ENCODE measurements around the gene HSPA4L. TPM values are rescaled to one million over a fixed set of nuclear protein-coding genes. Genes with fewer than 3 reads are reported as not detected.

Gene HSPA4L
- total and polyA plus RNA-seq, 2 experiments from 2014 or later, result 3.5 to 4.2 TPM

DNA sequence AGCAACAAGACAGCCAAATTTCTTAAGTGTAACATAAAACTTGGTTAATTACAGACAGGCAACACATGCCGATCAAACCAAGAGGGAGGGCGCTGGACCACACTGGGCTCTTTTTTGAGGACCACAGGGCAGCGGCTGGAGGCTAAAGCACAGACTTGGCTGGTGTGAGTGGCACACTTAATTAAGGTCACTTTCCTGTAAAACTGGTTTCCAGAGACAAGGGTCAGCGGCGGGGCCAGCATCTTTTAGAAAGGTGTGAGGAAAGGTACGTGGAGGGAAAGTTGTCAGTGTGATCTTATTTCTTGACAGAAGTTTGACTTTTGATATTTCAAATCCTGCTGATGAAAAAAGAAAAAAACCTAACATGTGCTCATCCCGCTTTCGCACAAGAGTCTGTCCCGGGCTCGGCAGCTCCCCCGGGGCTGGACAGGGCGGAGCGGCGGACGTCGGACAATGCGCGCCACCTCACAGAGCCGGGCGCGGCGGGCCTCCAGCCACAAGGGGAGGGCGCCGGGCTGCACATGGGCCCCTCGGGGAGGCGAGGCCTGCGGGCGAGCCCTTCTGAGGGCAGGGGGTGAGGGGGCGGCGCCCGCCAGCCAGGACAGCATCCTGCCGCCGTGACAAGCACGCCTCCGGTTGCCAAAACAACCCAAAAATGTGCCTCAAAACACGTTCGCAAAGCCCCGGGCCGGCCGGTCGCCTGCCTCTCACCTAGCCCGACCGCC is 660 bp upstream of the HSPA4L start:
- Histone ChIP-seq H2AFZ (peak overlapping the region; percentile 87), H3K9me2 (ENCODE audit: insufficient read depth) (no peaks in the 10 kb centered on the region), H3K27ac (ENCODE audit: low read depth) (no peak overlapping the region), H3K4me2 (peak overlapping the region; percentile 92), H3F3A (replicated peaks; ENCODE audit: low read depth) (0 out of 2 replicates have a peak, but pooled peaks cover 7% of the 10 kb centered on the region), H3K4me1 (ENCODE audit: insufficient read depth) (peaks cover 13% of the 10 kb centered on the region; the same call in 1 of the 2 replicates), H3K79me2 (replicated peaks; ENCODE audit: insufficient read depth) (no peaks in the 10 kb centered on the region), H3K27me3 (ENCODE audit: insufficient read depth) (peaks cover 55% of the 10 kb centered on the region), H3K4me3 (peak overlapping the region; percentile 69), H3K36me3 (ENCODE audit: insufficient read depth) (no peaks in the 10 kb centered on the region), H4K20me1 (replicated peaks; ENCODE audit: insufficient read depth) (no peaks in the 10 kb centered on the region)
- H3K9me3 Mint-ChIP-seq, result peaks cover 7% of the 10 kb centered on the region
- peak; percentile 73 for DNase-seq (ENCODE audit: low spot score)
- peak; percentile 59 for ATAC-seq
- TF ChIP-seq JUNB (IDR thresholded peaks at IDR 0.05; ENCODE audit: unreplicated experiment), result no peak
- peak; percentile 27 for TF ChIP-seq EZH2 (IDR thresholded peaks at IDR 0.05; ENCODE audit: low read depth, unreplicated experiment)
- peak overlapping the region; percentile 87 for H3K4me3 Mint-ChIP-seq
- H3K27me3 Mint-ChIP-seq (ENCODE audit: insufficient read depth, low read depth, poor library complexity), result peaks cover 30% of the 10 kb centered on the region
- H3K36me3 Mint-ChIP-seq (ENCODE audit: low read depth), result peaks cover 4% of the 10 kb centered on the region; the same call in 1 of the 3 replicates
- H3K27ac Mint-ChIP-seq, result no peak overlapping the region
- H3K4me1 Mint-ChIP-seq, result peaks cover 30% of the 10 kb centered on the region

DNA sequence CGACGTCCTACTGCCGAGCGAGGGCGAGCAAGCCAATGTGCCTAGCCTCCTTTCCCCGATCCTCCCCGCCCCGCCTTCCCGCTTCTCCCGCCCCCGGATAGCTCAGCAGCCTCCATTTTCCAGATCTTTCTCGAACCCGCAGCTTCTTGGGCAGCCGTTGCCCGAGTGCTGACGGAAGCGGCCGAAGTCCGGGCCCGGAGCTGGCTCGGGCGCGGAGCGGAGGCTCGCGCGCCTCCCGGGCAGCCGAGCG is 172 bp upstream of the HSPA4L start:
- H3K4me2 ChIP-seq, result peak overlapping the region; percentile 92
- no peaks in the 10 kb centered on the region for H3K9me2 ChIP-seq (ENCODE audit: insufficient read depth)
- peak overlapping the region; percentile 87 for H2AFZ ChIP-seq
- no peaks in the 10 kb centered on the region for H3K36me3 ChIP-seq (ENCODE audit: insufficient read depth)
- H3K4me1 ChIP-seq (ENCODE audit: insufficient read depth), result peaks cover 13% of the 10 kb centered on the region; the same call in 1 of the 2 replicates
- H3K79me2 ChIP-seq (replicated peaks; ENCODE audit: insufficient read depth), result no peaks in the 10 kb centered on the region
- Mint-ChIP-seq H3K9me3 (peaks cover 7% of the 10 kb centered on the region), H3K27me3 (ENCODE audit: insufficient read depth, low read depth, poor library complexity) (peaks cover 30% of the 10 kb centered on the region), H3K27ac (no peak overlapping the region), H3K4me1 (peaks cover 27% of the 10 kb centered on the region), H3K4me3 (peak overlapping the region; percentile 87), H3K36me3 (ENCODE audit: low read depth) (peaks cover 4% of the 10 kb centered on the region; the same call in 1 of the 3 replicates)
- no peak overlapping the region for H3K27ac ChIP-seq (ENCODE audit: low read depth)
- 0 out of 2 replicates have a peak, but pooled peaks cover 7% of the 10 kb centered on the region for H3F3A ChIP-seq (replicated peaks; ENCODE audit: low read depth)
- ATAC-seq, result no peak; the same call in 2 of the 3 replicates
- H3K4me3 ChIP-seq, result peak overlapping the region; percentile 69
- peaks cover 55% of the 10 kb centered on the region for H3K27me3 ChIP-seq (ENCODE audit: insufficient read depth)
- no peaks in the 10 kb centered on the region for H4K20me1 ChIP-seq (replicated peaks; ENCODE audit: insufficient read depth)
- peak; percentile 91 for DNase-seq (ENCODE audit: low spot score)
- TF ChIP-seq JUNB (IDR thresholded peaks at IDR 0.05; ENCODE audit: unreplicated experiment) (no peak), ETS1 (IDR thresholded peaks at IDR 0.05) (no peak), NANOG (IDR thresholded peaks at IDR 0.05; ENCODE audit: borderline replicate concordance) (no peak), ZNF114 (CRISPR knock-in tag; IDR thresholded peaks at IDR 0.05) (no peak), ZNF331 (CRISPR knock-in tag; IDR thresholded peaks at IDR 0.05; ENCODE audit: low read depth) (no peak), EZH2 (IDR thresholded peaks at IDR 0.05; ENCODE audit: low read depth, unreplicated experiment) (no peak), REST (IDR thresholded peaks at IDR 0.05; ENCODE audit: unreplicated experiment) (no peak), CREB1 (CRISPR knock-in tag; IDR thresholded peaks at IDR 0.05; ENCODE audit: low read depth) (no peak), STAT1 (IDR thresholded peaks at IDR 0.05; ENCODE audit: unreplicated experiment) (no peak), POLR2AphosphoS5 (IDR thresholded peaks at IDR 0.05; ENCODE audit: low read depth) (no peak; the same call in 1 of the 2 replicates), EZH2phosphoT487 (IDR thresholded peaks at IDR 0.05; ENCODE audit: unreplicated experiment) (no peak)
- TF ChIP-seq, protein P1, sequence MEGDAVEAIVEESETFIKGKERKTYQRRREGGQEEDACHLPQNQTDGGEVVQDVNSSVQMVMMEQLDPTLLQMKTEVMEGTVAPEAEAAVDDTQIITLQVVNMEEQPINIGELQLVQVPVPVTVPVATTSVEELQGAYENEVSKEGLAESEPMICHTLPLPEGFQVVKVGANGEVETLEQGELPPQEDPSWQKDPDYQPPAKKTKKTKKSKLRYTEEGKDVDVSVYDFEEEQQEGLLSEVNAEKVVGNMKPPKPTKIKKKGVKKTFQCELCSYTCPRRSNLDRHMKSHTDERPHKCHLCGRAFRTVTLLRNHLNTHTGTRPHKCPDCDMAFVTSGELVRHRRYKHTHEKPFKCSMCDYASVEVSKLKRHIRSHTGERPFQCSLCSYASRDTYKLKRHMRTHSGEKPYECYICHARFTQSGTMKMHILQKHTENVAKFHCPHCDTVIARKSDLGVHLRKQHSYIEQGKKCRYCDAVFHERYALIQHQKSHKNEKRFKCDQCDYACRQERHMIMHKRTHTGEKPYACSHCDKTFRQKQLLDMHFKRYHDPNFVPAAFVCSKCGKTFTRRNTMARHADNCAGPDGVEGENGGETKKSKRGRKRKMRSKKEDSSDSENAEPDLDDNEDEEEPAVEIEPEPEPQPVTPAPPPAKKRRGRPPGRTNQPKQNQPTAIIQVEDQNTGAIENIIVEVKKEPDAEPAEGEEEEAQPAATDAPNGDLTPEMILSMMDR (conservative IDR thresholded peaks at IDR 0.05; ENCODE audit: low read depth in 2 of 2), result no peak

All from GM23338 (cell line).